ENCODE data around the gene ZNF385B. TPM values are rescaled to one million over a fixed set of nuclear protein-coding genes. Genes with fewer than 3 reads are reported as not detected.

ZNF385B gene
- polyA plus RNA-seq, 1 donor (not counting 4 experiments of a cell fraction or from before 2014, with no cell fraction given), result 0.17 TPM

GRCh38 chr2:179550214-179550613 lies 311.2 kb downstream of the ZNF385B start:
- no peaks in the 10 kb centered on the region for H3K27me3 ChIP-seq (ENCODE audit: control insufficient read depth, extremely low read depth, insufficient read depth, low read length)
- H3K9me1 ChIP-seq (ENCODE audit: control insufficient read depth, extremely low read depth, insufficient read depth, low read length), result no peaks in the 10 kb centered on the region
- DNase-seq (ENCODE audit: low read depth, low spot score), result no peak
- H3K36me3 ChIP-seq (ENCODE audit: control insufficient read depth in 2 of 2, extremely low read depth in 1 of 2, insufficient read depth in 2 of 2, low read length in 2 of 2), result no peaks in the 10 kb centered on the region
- TF ChIP-seq CTCF (optimal IDR thresholded peaks at IDR 0.05 in 1 of 3, IDR thresholded peaks at IDR 0.05 in 1 of 3, conservative IDR thresholded peaks at IDR 0.05 in 1 of 3; ENCODE audit: extremely low read depth in 1 of 3, insufficient read depth in 2 of 3, low read length in 3 of 3) (no peak), EZH2 (IDR thresholded peaks at IDR 0.05; ENCODE audit: low read length) (no peak)
- FAIRE-seq, result no peak
- no peaks in the 10 kb centered on the region for H3K4me1 ChIP-seq (ENCODE audit: control insufficient read depth, extremely low read depth, insufficient read depth, low read length)
- no peak overlapping the region for H3K4me2 ChIP-seq (ENCODE audit: control insufficient read depth, extremely low read depth, insufficient read depth, low read depth, low read length)
- H3K4me3 ChIP-seq (ENCODE audit: control insufficient read depth in 2 of 3, extremely low read depth in 1 of 3, insufficient read depth in 2 of 3, low read depth in 1 of 3, low read length in 3 of 3), result no peak overlapping the region
- no peak overlapping the region for H2AFZ ChIP-seq (ENCODE audit: control insufficient read depth, low read length)
- no peaks in the 10 kb centered on the region for H3K79me2 ChIP-seq (ENCODE audit: control insufficient read depth, insufficient read depth, low read length)
- H3K9ac ChIP-seq (ENCODE audit: control insufficient read depth, extremely low read depth, insufficient read depth, low read length), result no peak overlapping the region
- dilution Hi-C loops (cut with MboI; ENCODE audit: extremely low pct_ligation_motif_present, low sequenced_read_pairs), result no loop called here
- no peak overlapping the region for H3K27ac ChIP-seq (ENCODE audit: control insufficient read depth, insufficient read depth, low read length)
- no peaks in the 10 kb centered on the region for H3K9me3 ChIP-seq (ENCODE audit: control insufficient read depth, low read depth, low read length)
- H4K20me1 ChIP-seq (ENCODE audit: control insufficient read depth, extremely low read depth, insufficient read depth, low read length), result no peaks in the 10 kb centered on the region

GRCh38 chr2:179546656-179547055 lies 314.8 kb downstream of the ZNF385B start:
- no peak overlapping the region for H3K27ac ChIP-seq (ENCODE audit: control insufficient read depth, insufficient read depth, low read length)
- no peak overlapping the region for H3K4me3 ChIP-seq (ENCODE audit: control insufficient read depth in 2 of 3, extremely low read depth in 1 of 3, insufficient read depth in 2 of 3, low read depth in 1 of 3, low read length in 3 of 3)
- no peaks in the 10 kb centered on the region for H3K27me3 ChIP-seq (ENCODE audit: control insufficient read depth, extremely low read depth, insufficient read depth, low read length)
- no peak overlapping the region for H2AFZ ChIP-seq (ENCODE audit: control insufficient read depth, low read length)
- H3K9ac ChIP-seq (ENCODE audit: control insufficient read depth, extremely low read depth, insufficient read depth, low read length), result no peak overlapping the region
- DNase-seq (ENCODE audit: low read depth, low spot score) (no peak), FAIRE-seq (no peak)
- H3K36me3 ChIP-seq (ENCODE audit: control insufficient read depth in 2 of 2, extremely low read depth in 1 of 2, insufficient read depth in 2 of 2, low read length in 2 of 2), result no peaks in the 10 kb centered on the region
- no peak for TF ChIP-seq EZH2 (IDR thresholded peaks at IDR 0.05; ENCODE audit: low read length)
- no peak for TF ChIP-seq CTCF (optimal IDR thresholded peaks at IDR 0.05 in 1 of 3, IDR thresholded peaks at IDR 0.05 in 1 of 3, conservative IDR thresholded peaks at IDR 0.05 in 1 of 3; ENCODE audit: extremely low read depth in 1 of 3, insufficient read depth in 2 of 3, low read length in 3 of 3)
- no peaks in the 10 kb centered on the region for H3K9me3 ChIP-seq (ENCODE audit: control insufficient read depth, low read depth, low read length)
- dilution Hi-C loops (cut with MboI; ENCODE audit: extremely low pct_ligation_motif_present, low sequenced_read_pairs), result no loop called here
- no peaks in the 10 kb centered on the region for H3K79me2 ChIP-seq (ENCODE audit: control insufficient read depth, insufficient read depth, low read length)
- H3K4me2 ChIP-seq (ENCODE audit: control insufficient read depth, extremely low read depth, insufficient read depth, low read depth, low read length), result no peak overlapping the region
- H3K4me1 ChIP-seq (ENCODE audit: control insufficient read depth, extremely low read depth, insufficient read depth, low read length), result no peaks in the 10 kb centered on the region
- H3K9me1 ChIP-seq (ENCODE audit: control insufficient read depth, extremely low read depth, insufficient read depth, low read length), result no peaks in the 10 kb centered on the region
- H4K20me1 ChIP-seq (ENCODE audit: control insufficient read depth, extremely low read depth, insufficient read depth, low read length), result no peaks in the 10 kb centered on the region
